GM21717 (cell line): Measurements from ENCODE around the gene GPC3.

Experiments used
- ATAC-seq: cut with Tn5 transposase; IDR thresholded peaks from one replicate; pipeline ENCODE4 v1.9.1; 2021; ENCODE audit warnings: mild to moderate bottlenecking, moderate library complexity; ENCODE audit not compliant: unreplicated experiment

GPC3 gene

DNA sequence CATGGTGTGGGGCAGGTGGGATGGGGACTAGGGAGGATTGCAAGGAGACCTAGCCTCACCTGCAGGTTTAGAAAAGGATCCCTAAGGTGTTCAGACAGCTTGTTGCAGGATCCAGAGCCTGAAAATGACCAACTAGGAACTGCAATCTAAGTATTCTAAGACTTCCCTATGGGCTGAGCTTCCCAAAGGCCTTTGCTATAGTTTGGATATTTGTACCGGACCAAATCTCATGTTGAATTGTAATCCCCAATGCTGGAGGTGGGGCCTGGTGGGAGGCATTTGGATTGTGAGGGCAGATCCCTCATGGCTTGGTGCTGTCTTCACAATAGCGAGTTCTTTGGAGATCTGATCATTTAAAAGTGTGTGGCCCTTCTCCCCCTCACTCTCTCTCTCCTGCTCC lies 52.1 kb downstream of the GPC3 start:
- no peak for ATAC-seq

- no peak for ATAC-seq
Measured at GRCh38 chrX:133929836-133930464, 55.4 kb downstream of the GPC3 start.

- ATAC-seq: no peak
Measured at GRCh38 chrX:133928365-133928764, 57.0 kb downstream of the GPC3 start.

DNA sequence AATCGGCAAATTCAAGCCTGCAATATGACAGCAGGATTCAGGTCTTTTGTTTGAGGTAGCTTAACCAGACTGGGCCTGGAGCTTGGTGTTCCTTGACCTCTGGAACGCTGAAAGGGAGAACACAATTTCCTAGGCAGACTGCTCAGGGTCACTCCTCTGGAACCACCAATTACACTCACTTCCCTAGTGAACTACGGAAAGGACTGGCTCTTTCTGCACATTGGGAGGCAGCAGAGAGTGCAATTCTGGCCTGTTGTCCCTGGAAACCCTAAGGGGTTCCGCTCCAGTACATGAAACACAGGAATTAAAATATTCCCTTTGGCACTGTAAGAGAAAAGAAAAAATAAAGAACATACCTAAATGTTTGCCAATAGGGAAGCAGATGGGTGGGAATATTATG lies 58.6 kb downstream of the GPC3 start:
- ATAC-seq: no peak

GRCh38 chrX:133926099-133926498 lies 59.3 kb downstream of the GPC3 start:
- no peak for ATAC-seq

DNA sequence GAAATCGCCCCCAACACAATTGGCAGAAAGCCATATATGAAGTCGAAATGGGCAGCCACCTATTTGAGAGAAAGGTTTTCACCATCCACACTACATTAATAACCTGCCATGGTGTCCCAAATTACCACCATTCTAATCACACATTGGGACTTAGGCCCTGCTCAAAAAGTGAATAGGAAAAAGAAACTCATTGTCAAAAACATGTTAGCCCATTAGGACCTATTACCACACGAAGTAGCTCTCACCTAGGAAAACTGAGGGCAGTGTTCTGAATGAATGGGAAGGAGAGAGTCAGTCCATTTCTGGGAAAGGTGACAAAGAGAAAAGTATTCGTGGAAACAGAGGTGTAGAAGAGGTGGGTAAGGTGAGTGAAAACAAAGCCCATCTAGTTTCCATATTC lies 60.8 kb downstream of the GPC3 start:
- ATAC-seq: no peak

DNA sequence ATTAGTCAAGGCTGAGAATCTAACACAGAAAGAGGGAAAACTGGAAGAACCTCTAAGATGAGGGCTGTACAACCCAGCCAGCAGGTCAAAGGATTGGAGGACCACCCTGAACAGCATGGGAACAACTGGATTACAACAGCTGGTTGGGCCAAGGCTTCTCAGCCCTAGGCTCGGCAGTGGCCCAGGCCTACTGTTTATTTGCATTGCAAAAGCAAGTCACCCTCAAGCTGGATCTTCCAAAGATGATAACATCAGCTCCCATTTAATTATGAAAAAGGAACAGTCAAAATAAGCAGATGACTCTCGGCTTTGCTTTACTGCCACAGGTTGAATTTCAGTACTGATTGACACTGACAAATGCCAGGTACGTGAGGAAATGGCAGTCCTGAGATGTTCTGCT lies 61.8 kb downstream of the GPC3 start:
- ATAC-seq: no peak

GRCh38 chrX:133923113-133923512 lies 62.3 kb downstream of the GPC3 start:
- ATAC-seq: no peak

GRCh38 chrX:133922390-133922771 lies 63.0 kb downstream of the GPC3 start:
- ATAC-seq: no peak

DNA sequence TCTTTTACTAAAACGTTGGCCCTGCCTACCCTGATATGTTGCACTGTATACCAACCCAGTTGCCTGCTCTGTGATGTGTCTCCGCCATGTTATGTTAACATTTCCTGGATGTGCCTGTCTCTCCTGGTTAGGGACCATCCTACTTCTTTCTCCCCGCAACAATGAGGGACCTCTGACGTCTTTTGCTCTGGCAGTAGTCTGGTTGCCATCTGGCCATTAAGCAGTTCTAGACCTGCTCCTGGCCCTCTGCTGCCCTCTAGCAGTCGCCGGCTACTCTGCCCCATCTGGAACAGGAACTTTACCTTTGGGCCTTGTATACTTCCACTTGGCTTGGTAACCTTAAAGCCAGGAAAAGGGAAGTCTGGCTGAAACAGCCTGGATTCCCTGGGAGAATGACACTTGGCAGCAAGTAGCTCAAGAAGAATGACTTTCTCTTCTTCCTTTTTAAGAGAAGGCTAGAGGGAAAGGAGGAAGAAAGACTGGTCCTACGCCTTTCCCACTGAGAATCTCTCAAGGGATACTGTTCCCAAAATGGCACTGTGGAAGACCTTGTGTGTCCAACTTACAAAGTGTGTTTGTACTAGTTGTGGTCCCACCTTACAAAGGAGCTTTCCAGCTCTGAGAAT lies 63.5 kb downstream of the GPC3 start:
- peak; percentile 71 for ATAC-seq

GRCh38 chrX:133921086-133921485 lies 64.3 kb downstream of the GPC3 start:
- ATAC-seq: no peak

DNA sequence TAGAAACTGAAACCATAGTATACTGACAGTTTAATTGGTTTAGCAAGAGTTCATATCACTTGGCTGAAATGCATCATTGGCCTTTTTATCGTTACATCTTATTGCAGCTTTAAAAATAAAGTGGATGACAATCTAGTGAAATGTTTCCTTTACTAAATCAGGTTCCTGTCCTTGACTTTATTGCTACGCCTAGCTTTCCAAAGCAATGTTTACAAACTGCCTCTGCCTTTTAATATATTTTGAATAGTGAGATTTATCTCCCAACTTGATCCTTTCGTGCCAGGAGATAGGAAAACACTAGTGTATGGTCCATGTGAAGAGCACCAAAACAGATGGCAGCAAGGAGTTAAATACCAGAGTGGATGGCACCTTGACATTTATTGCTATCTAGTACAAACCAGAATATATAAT lies 67.0 kb downstream of the GPC3 start:
- no peak for ATAC-seq

GRCh38 chrX:133916984-133917722 lies 68.2 kb downstream of the GPC3 start:
- no peak for ATAC-seq

DNA sequence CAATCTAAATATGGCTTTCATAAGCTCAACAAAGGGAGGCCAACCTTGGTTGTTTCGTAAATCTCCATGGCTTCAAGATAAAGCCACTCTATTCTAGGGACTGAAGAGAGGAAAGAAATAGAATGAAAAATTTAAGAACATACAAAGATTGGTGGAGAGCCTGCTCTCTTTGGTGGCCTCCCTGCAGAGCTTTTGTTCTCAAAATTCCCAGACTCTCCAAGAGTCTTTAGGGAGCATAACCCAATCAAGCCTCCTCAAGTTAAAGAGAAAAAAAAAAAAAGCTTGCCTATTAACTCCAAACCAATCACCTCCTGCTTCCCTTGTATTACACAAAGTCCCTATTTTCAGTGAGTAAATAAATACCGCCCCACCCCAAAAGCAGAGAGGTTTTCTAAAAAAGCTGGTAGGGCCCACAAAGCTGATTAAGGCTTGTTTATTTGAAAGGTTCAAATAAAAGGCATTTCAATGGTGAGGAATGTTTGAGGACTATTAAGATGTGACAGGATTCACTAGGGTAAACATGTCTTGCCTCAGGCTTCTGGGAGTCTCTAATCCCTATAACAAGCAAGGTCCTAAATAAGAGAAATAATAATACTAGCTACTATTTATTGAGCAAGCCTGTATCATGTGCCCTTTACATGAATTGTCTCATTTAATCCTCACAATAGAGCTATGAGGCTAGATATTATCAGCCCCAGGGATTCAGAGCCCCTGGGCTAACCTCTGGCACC lies 71.6 kb downstream of the GPC3 start:
- ATAC-seq: no peak

DNA sequence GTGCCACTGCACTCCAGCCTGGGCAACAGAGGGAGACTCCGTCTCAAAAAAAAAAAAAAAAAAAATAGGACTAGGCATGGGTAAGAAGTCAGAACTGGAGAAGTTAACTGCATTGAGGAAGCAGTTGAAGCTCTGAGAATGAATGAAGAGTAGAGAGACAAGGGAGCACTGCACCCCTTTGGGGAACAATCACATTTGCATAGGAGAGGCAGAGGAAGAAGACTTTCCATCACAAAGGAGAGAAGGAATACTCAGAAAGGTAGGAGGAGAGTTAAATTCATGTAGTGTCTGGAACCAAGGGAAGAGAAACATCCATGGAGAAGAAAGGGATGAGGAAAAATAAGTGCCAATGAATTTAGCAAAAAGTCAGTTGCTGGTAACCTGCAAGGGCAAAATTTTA lies 72.4 kb downstream of the GPC3 start:
- ATAC-seq: no peak

- no peak for ATAC-seq
Measured at GRCh38 chrX:133911825-133912495, 73.4 kb downstream of the GPC3 start.

DNA sequence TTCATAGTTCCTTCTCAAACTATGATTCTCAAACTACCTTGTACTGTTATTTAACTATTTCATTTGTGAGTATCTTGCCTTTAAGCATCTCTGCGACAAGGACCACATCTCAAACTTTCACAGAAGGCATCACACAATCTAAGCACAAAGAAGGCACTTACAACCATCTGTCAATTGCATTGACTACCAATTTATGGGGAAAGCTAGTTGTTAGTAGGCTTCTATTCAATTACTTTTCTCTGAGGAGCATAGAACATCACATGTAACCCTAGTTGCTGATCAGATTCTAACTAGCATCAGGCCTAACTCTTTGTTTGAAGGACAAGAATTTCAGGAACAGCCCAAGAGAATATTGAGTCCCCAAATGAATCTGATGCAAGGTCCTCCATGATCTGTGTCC lies 74.9 kb downstream of the GPC3 start:
- ATAC-seq: no peak

GRCh38 chrX:133909888-133910287 lies 75.5 kb downstream of the GPC3 start:
- ATAC-seq: no peak

GRCh38 chrX:133908223-133908955 lies 77.0 kb downstream of the GPC3 start:
- no peak for ATAC-seq

GRCh38 chrX:133907606-133908005 lies 77.8 kb downstream of the GPC3 start:
- no peak for ATAC-seq
